HEK293 (cell line): Measurements from ENCODE around the gene CENPS.

ENCODE experiments used
- GLI2 ChIP-seq: fragments of 450-650 bp; formaldehyde crosslinking; IDR thresholded peaks from 2 replicates; pipeline ENCODE4; 2017; ENCODE audit warnings: missing biosample characterization, missing genetic modification characterization, low read depth, borderline replicate concordance
- HOXC10 ChIP-seq: sonication (generic); formaldehyde crosslinking; IDR thresholded peaks from 2 replicates; pipeline ENCODE4 v1.8.1; 2023; ENCODE audit warnings: mild to moderate bottlenecking, missing genetic modification reagents
- KLF7 ChIP-seq: fragments of 450-650 bp; formaldehyde crosslinking; IDR thresholded peaks from 2 replicates; pipeline ENCODE4 v1.5.1; 2016; ENCODE audit warnings: missing biosample characterization, missing genetic modification characterization, borderline replicate concordance
- KLF9 ChIP-seq: fragments of 450-650 bp; formaldehyde crosslinking; IDR thresholded peaks from 2 replicates; pipeline ENCODE4 v1.5.1; 2016; ENCODE audit warnings: missing biosample characterization, missing genetic modification characterization, low read depth
- REPIN1 ChIP-seq: fragments of 450-650 bp; formaldehyde crosslinking; IDR thresholded peaks from 2 replicates; pipeline ENCODE4 v1.5.1; 2017; ENCODE audit warnings: missing biosample characterization, missing genetic modification characterization, low read depth
- SP2 ChIP-seq: fragments of 450-650 bp; formaldehyde crosslinking; IDR thresholded peaks from 2 replicates; pipeline ENCODE4 v1.5.1; 2016; ENCODE audit warnings: missing biosample characterization, missing genetic modification characterization
- YY1 ChIP-seq: fragments of 450-650 bp; formaldehyde crosslinking; IDR thresholded peaks from 2 replicates; pipeline ENCODE4 v1.5.1; 2018; ENCODE audit warnings: missing biosample characterization, missing genetic modification characterization
- ZNF10 ChIP-seq: fragments of 450-650 bp; formaldehyde crosslinking; IDR thresholded peaks from 2 replicates; pipeline ENCODE4 v1.5.1; 2017; ENCODE audit warnings: missing biosample characterization, missing genetic modification characterization
- ZNF112 ChIP-seq: fragments of 450-650 bp; formaldehyde crosslinking; IDR thresholded peaks from 2 replicates; pipeline ENCODE4 v1.5.0; 2017; ENCODE audit warnings: missing biosample characterization, missing genetic modification characterization
- ZNF544 ChIP-seq: fragments of 450-650 bp; formaldehyde crosslinking; IDR thresholded peaks from 2 replicates; pipeline ENCODE4 v1.5.0; 2017; ENCODE audit warnings: missing biosample characterization, missing genetic modification characterization
- ZNF777 ChIP-seq: fragments of 450-650 bp; formaldehyde crosslinking; IDR thresholded peaks from 2 replicates; pipeline ENCODE4 v1.5.1; 2017; ENCODE audit warnings: missing biosample characterization, missing genetic modification characterization, borderline replicate concordance
- ZNF843 ChIP-seq: fragments of 450-650 bp; formaldehyde crosslinking; IDR thresholded peaks from 2 replicates; pipeline ENCODE4 v1.5.1; 2016; ENCODE audit warnings: missing biosample characterization, missing genetic modification characterization
- ZXDB ChIP-seq: fragments of 450-650 bp; formaldehyde crosslinking; IDR thresholded peaks from 2 replicates; pipeline ENCODE4 v1.5.1; 2016; ENCODE audit warnings: missing biosample characterization, missing genetic modification characterization
- TF ChIP-seq, protein P1 (sequence below): fragments of 450-650 bp; formaldehyde crosslinking; optimal IDR thresholded peaks from 2 replicates; pipeline ENCODE3; 2016; ENCODE audit warnings: missing biosample characterization, mild to moderate bottlenecking, missing genetic modification characterization
- TF ChIP-seq, protein P2 (sequence below): fragments of 450-650 bp; formaldehyde crosslinking; IDR thresholded peaks from 2 replicates; pipeline ENCODE4 v1.5.1; 2016; ENCODE audit warnings: missing biosample characterization, missing genetic modification characterization
- TF ChIP-seq, protein P3 (sequence below): fragments of 450-650 bp; formaldehyde crosslinking; IDR thresholded peaks from 2 replicates; pipeline ENCODE4 v1.5.1; 2017; ENCODE audit warnings: missing biosample characterization, mild to moderate bottlenecking, missing genetic modification characterization, moderate library complexity
- TF ChIP-seq, protein P4 (sequence below): fragments of 450-650 bp; formaldehyde crosslinking; IDR thresholded peaks from 2 replicates; pipeline ENCODE4 v1.5.1; 2016; ENCODE audit warnings: missing biosample characterization, missing genetic modification characterization, borderline replicate concordance
- TF ChIP-seq, protein P5 (sequence below): fragments of 450-650 bp; formaldehyde crosslinking; IDR thresholded peaks from 2 replicates; pipeline ENCODE4 v1.5.1; 2016; ENCODE audit warnings: missing biosample characterization, missing genetic modification characterization
- TF ChIP-seq, protein P6 (sequence below): fragments of 450-650 bp; formaldehyde crosslinking; IDR thresholded peaks from 2 replicates; pipeline ENCODE4 v1.5.1; 2016; ENCODE audit warnings: missing biosample characterization, missing genetic modification characterization, low read depth
- TF ChIP-seq, protein P7 (sequence below): fragments of 450-650 bp; formaldehyde crosslinking; IDR thresholded peaks from 2 replicates; pipeline ENCODE4 v1.5.1; 2016; ENCODE audit warnings: missing biosample characterization, missing genetic modification characterization
- TF ChIP-seq, protein P8 (sequence below): fragments of 450-650 bp; formaldehyde crosslinking; IDR thresholded peaks from 2 replicates; pipeline ENCODE4 v1.5.1; 2016; ENCODE audit warnings: missing biosample characterization, missing genetic modification characterization

The CENPS gene

DNA sequence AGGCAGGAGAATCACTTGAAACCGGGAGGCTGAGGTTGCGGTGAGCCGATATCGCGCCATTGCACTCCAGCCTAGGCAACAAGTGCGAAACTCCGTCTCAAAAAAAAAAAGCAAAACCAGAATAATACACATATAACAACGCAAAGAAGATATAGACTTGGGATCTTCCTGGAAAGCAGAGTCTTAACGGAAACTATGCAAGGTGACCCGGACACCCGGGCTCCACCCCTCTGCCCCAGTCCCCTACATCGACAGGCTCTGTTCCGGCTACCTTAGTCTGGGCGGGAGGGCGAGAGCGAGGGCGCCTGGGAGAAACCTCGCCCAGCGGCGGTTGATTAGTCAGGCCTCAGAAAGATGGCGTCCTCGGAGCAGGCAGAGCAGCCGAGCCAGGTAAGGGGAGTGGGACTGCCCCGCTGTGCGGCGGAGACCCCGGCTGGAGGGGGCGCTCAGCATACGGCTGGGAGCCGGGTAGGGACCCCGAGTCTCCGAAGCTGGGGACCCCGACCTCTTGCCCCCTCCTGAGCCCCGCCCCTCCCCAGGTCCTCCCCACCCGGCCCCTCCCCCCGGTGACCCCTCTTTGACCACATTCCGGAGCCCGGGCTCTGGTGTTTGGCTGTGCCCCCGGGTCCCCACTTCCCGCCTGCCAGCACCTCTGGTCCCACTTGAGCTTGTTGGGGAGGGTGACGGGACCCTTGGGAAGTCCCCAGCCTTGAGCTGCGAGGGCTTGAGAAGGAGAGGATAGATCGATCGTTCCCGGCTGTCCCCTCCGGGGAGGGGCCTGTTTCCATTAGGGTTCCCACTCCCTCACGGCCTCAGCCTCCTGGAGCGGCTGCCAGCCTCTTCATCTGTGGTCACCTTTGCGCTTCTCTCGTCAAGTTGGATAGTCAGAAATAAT lies 44.6 kb downstream of the CENPS start, which contains the start of gene PEX14 (continued):
- TF ChIP-seq, protein P1, sequence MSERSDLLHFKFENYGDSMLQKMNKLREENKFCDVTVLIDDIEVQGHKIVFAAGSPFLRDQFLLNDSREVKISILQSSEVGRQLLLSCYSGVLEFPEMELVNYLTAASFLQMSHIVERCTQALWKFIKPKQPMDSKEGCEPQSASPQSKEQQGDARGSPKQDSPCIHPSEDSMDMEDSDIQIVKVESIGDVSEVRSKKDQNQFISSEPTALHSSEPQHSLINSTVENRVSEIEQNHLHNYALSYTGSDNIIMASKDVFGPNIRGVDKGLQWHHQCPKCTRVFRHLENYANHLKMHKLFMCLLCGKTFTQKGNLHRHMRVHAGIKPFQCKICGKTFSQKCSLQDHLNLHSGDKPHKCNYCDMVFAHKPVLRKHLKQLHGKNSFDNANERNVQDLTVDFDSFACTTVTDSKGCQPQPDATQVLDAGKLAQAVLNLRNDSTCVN (tag by site-specific recombination) = peak; percentile 33
- TF ChIP-seq REPIN1 (tag by site-specific recombination) = no peak
- TF ChIP-seq, protein P2, sequence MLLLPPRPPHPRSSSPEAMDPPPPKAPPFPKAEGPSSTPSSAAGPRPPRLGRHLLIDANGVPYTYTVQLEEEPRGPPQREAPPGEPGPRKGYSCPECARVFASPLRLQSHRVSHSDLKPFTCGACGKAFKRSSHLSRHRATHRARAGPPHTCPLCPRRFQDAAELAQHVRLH = no peak
- TF ChIP-seq, protein P3, sequence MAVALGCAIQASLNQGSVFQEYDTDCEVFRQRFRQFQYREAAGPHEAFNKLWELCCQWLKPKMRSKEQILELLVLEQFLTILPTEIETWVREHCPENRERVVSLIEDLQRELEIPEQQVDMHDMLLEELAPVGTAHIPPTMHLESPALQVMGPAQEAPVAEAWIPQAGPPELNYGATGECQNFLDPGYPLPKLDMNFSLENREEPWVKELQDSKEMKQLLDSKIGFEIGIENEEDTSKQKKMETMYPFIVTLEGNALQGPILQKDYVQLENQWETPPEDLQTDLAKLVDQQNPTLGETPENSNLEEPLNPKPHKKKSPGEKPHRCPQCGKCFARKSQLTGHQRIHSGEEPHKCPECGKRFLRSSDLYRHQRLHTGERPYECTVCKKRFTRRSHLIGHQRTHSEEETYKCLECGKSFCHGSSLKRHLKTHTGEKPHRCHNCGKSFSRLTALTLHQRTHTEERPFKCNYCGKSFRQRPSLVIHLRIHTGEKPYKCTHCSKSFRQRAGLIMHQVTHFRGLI (tag by site-specific recombination) = no peak
- TF ChIP-seq ZNF544 = no peak
- TF ChIP-seq, protein P4, sequence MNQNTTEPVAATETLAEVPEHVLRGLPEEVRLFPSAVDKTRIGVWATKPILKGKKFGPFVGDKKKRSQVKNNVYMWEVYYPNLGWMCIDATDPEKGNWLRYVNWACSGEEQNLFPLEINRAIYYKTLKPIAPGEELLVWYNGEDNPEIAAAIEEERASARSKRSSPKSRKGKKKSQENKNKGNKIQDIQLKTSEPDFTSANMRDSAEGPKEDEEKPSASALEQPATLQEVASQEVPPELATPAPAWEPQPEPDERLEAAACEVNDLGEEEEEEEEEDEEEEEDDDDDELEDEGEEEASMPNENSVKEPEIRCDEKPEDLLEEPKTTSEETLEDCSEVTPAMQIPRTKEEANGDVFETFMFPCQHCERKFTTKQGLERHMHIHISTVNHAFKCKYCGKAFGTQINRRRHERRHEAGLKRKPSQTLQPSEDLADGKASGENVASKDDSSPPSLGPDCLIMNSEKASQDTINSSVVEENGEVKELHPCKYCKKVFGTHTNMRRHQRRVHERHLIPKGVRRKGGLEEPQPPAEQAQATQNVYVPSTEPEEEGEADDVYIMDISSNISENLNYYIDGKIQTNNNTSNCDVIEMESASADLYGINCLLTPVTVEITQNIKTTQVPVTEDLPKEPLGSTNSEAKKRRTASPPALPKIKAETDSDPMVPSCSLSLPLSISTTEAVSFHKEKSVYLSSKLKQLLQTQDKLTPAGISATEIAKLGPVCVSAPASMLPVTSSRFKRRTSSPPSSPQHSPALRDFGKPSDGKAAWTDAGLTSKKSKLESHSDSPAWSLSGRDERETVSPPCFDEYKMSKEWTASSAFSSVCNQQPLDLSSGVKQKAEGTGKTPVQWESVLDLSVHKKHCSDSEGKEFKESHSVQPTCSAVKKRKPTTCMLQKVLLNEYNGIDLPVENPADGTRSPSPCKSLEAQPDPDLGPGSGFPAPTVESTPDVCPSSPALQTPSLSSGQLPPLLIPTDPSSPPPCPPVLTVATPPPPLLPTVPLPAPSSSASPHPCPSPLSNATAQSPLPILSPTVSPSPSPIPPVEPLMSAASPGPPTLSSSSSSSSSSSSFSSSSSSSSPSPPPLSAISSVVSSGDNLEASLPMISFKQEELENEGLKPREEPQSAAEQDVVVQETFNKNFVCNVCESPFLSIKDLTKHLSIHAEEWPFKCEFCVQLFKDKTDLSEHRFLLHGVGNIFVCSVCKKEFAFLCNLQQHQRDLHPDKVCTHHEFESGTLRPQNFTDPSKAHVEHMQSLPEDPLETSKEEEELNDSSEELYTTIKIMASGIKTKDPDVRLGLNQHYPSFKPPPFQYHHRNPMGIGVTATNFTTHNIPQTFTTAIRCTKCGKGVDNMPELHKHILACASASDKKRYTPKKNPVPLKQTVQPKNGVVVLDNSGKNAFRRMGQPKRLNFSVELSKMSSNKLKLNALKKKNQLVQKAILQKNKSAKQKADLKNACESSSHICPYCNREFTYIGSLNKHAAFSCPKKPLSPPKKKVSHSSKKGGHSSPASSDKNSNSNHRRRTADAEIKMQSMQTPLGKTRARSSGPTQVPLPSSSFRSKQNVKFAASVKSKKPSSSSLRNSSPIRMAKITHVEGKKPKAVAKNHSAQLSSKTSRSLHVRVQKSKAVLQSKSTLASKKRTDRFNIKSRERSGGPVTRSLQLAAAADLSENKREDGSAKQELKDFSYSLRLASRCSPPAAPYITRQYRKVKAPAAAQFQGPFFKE (tag by site-specific recombination) = no peak
- peak; percentile 77 for TF ChIP-seq KLF9 (tag by site-specific recombination)
- TF ChIP-seq SP2 (tag by site-specific recombination) = peak; percentile 30; the same call in 1 of the 2 replicates
- TF ChIP-seq ZNF10 = no peak
- TF ChIP-seq, protein P5, sequence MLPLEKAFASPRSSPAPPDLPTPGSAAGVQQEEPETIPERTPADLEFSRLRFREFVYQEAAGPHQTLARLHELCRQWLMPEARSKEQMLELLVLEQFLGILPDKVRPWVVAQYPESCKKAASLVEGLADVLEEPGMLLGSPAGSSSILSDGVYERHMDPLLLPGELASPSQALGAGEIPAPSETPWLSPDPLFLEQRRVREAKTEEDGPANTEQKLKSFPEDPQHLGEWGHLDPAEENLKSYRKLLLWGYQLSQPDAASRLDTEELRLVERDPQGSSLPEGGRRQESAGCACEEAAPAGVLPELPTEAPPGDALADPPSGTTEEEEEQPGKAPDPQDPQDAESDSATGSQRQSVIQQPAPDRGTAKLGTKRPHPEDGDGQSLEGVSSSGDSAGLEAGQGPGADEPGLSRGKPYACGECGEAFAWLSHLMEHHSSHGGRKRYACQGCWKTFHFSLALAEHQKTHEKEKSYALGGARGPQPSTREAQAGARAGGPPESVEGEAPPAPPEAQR (tag by site-specific recombination) = no peak
- peak; percentile 56; the same call in 1 of the 2 replicates for TF ChIP-seq KLF7 (tag by site-specific recombination)
- TF ChIP-seq, protein P6, sequence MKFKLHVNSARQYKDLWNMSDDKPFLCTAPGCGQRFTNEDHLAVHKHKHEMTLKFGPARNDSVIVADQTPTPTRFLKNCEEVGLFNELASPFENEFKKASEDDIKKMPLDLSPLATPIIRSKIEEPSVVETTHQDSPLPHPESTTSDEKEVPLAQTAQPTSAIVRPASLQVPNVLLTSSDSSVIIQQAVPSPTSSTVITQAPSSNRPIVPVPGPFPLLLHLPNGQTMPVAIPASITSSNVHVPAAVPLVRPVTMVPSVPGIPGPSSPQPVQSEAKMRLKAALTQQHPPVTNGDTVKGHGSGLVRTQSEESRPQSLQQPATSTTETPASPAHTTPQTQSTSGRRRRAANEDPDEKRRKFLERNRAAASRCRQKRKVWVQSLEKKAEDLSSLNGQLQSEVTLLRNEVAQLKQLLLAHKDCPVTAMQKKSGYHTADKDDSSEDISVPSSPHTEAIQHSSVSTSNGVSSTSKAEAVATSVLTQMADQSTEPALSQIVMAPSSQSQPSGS (tag by site-specific recombination) = no peak
- peak; percentile 43; the same call in 1 of the 2 replicates for TF ChIP-seq ZNF843 (tag by site-specific recombination)
- TF ChIP-seq HOXC10 (CRISPR knock-in tag) = no peak
- TF ChIP-seq ZNF777 (tag by site-specific recombination) = no peak
- no peak for TF ChIP-seq ZNF112 (tag by site-specific recombination)
- TF ChIP-seq, protein P7, sequence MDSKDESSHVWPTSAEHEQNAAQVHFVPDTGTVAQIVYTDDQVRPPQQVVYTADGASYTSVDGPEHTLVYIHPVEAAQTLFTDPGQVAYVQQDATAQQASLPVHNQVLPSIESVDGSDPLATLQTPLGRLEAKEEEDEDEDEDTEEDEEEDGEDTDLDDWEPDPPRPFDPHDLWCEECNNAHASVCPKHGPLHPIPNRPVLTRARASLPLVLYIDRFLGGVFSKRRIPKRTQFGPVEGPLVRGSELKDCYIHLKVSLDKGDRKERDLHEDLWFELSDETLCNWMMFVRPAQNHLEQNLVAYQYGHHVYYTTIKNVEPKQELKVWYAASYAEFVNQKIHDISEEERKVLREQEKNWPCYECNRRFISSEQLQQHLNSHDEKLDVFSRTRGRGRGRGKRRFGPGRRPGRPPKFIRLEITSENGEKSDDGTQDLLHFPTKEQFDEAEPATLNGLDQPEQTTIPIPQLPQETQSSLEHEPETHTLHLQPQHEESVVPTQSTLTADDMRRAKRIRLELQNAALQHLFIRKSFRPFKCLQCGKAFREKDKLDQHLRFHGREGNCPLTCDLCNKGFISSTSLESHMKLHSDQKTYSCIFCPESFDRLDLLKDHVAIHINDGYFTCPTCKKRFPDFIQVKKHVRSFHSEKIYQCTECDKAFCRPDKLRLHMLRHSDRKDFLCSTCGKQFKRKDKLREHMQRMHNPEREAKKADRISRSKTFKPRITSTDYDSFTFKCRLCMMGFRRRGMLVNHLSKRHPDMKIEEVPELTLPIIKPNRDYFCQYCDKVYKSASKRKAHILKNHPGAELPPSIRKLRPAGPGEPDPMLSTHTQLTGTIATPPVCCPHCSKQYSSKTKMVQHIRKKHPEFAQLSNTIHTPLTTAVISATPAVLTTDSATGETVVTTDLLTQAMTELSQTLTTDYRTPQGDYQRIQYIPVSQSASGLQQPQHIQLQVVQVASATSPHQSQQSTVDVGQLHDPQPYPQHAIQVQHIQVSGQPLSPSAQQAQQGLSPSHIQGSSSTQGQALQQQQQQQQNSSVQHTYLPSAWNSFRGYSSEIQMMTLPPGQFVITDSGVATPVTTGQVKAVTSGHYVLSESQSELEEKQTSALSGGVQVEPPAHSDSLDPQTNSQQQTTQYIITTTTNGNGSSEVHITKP (tag by site-specific recombination) = peak; percentile 85
- TF ChIP-seq YY1 (tag by site-specific recombination) = peak; percentile 94
- TF ChIP-seq, protein P8, sequence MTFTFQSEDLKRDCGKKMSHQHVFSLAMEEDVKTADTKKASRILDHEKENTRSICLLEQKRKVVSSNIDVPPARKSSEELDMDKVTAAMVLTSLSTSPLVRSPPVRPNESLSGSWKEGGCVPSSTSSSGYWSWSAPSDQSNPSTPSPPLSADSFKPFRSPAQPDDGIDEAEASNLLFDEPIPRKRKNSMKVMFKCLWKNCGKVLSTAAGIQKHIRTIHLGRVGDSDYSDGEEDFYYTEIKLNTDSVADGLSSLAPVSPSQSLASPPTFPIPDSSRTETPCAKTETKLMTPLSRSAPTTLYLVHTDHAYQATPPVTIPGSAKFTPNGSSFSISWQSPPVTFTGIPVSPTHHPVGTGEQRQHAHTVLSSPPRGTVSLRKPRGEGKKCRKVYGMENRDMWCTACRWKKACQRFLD (tag by site-specific recombination) = no peak
- peak; percentile 72 for TF ChIP-seq ZXDB (tag by site-specific recombination)
- no peak for TF ChIP-seq GLI2 (tag by site-specific recombination)
